HepG2 (cell line): ENCODE results near the gene KREMEN1. TPM values are rescaled to one million over a fixed set of nuclear protein-coding genes. Genes with fewer than 3 reads are reported as not detected.

ENCODE experiments used
- AFF4 ChIP-seq: sonication (generic); formaldehyde crosslinking; IDR thresholded peaks from 2 replicates; pipeline ENCODE4 v1.4.0; 2020; ENCODE audit warnings: missing genetic modification reagents
- HNF1B ChIP-seq: sonication (generic); formaldehyde crosslinking; IDR thresholded peaks from 2 replicates; pipeline ENCODE4 v1.5.1; 2020; ENCODE audit warnings: mild to moderate bottlenecking, moderate library complexity, missing genetic modification reagents
- IRF2 ChIP-seq: IDR thresholded peaks from 2 replicates; pipeline ENCODE4 v1.6.1; 2018; ENCODE audit warnings: missing genetic modification reagents, missing compliant biosample characterization
- KAT8 ChIP-seq: IDR thresholded peaks from 2 replicates; pipeline ENCODE4 v1.6.1; 2016; ENCODE audit warnings: missing genetic modification reagents, missing compliant biosample characterization
- NCOA5 ChIP-seq: sonication (generic); formaldehyde crosslinking; IDR thresholded peaks from 2 replicates; pipeline ENCODE4 v1.4.0; 2020; ENCODE audit warnings: missing genetic modification reagents
- NR2C2 ChIP-seq: sonication (generic); formaldehyde crosslinking; IDR thresholded peaks from 2 replicates; pipeline ENCODE4 v1.4.0; 2020; ENCODE audit warnings: missing genetic modification reagents, mild to moderate bottlenecking, moderate library complexity, borderline replicate concordance
- NR2F2 ChIP-seq: IDR thresholded peaks from 2 replicates; pipeline ENCODE4 v1.6.1; 2012; ENCODE audit warnings: low read depth, inconsistent platforms, borderline replicate concordance
- RFX1 ChIP-seq: fragments of 450-650 bp; IDR thresholded peaks from 2 replicates; pipeline ENCODE4 v1.6.1; 2017
- RXRB ChIP-seq: IDR thresholded peaks from 2 replicates; pipeline ENCODE4 v1.6.1; 2016; ENCODE audit warnings: borderline replicate concordance, missing genetic modification reagents, missing compliant biosample characterization
- SOX6 ChIP-seq, 2 experiments: fragments of 450-650 bp in 1 of 2; sonication (generic) in 1 of 2; formaldehyde crosslinking in 1 of 2; IDR thresholded peaks; 2 replicates each; pipeline versions ENCODE4 v1.4.0 to v1.6.1; 2017 to 2020; ENCODE audit warnings: antibody characterized with exemption in 1 of 2, mild to moderate bottlenecking in 1 of 2, missing genetic modification reagents in 1 of 2
- SP4 ChIP-seq: sonication (generic); formaldehyde crosslinking; IDR thresholded peaks from 2 replicates; pipeline ENCODE4 v1.8.1; 2023; ENCODE audit warnings: mild to moderate bottlenecking, missing genetic modification reagents
- SSRP1 ChIP-seq: IDR thresholded peaks from 2 replicates; pipeline ENCODE4 v1.6.1; 2016; ENCODE audit warnings: control low read depth
- XRCC5 ChIP-seq: fragments of 200-400 bp; formaldehyde crosslinking; optimal IDR thresholded peaks from 2 replicates; pipeline ENCODE3; 2017; ENCODE audit warnings: mild to moderate bottlenecking, low read length
- ZBTB14 ChIP-seq: sonication (generic); formaldehyde crosslinking; IDR thresholded peaks from 2 replicates; pipeline ENCODE4 v1.4.0; 2020; ENCODE audit warnings: missing genetic modification reagents
- ZBTB4 ChIP-seq: sonication (generic); formaldehyde crosslinking; IDR thresholded peaks from 2 replicates; pipeline ENCODE4 v1.4.0; 2020; ENCODE audit warnings: missing genetic modification reagents, mild to moderate bottlenecking, borderline replicate concordance
- ZC3H13 ChIP-seq: sonication (generic); formaldehyde crosslinking; IDR thresholded peaks from 2 replicates; pipeline ENCODE4 v1.8.1; 2023; ENCODE audit warnings: mild to moderate bottlenecking, missing genetic modification reagents, moderate library complexity
- ZFP82 ChIP-seq: sonication (generic); formaldehyde crosslinking; IDR thresholded peaks from 2 replicates; pipeline ENCODE4 v1.5.1; 2020; ENCODE audit warnings: mild to moderate bottlenecking, missing genetic modification reagents, borderline replicate concordance
- ZNF317 ChIP-seq: sonication (generic); formaldehyde crosslinking; IDR thresholded peaks from 2 replicates; pipeline ENCODE4 v1.5.0; 2020; ENCODE audit warnings: mild to moderate bottlenecking, missing genetic modification reagents
- ZNF605 ChIP-seq: sonication (generic); formaldehyde crosslinking; IDR thresholded peaks from 2 replicates; pipeline ENCODE4 v1.8.0; 2022; ENCODE audit warnings: mild to moderate bottlenecking, missing genetic modification reagents
- ZSCAN20 ChIP-seq: sonication (generic); formaldehyde crosslinking; IDR thresholded peaks from 2 replicates; pipeline ENCODE4 v1.4.0; 2020; ENCODE audit warnings: missing genetic modification reagents, mild to moderate bottlenecking, borderline replicate concordance
- polyA plus RNA-seq, 8 experiments: library from polyadenylated mRNA; depleted of rRNA in 3 of 8; stranded (reverse) in 7 of 8; unstranded in 1 of 8; fragments of >200 nt; fragmentation: Illumina TruSeq in 4 of 8; extraction: Trizol in 4 of 8; gene quantifications; 2 replicates each; pipeline versions ENCODE4 v1.2.1 to v1.2.3, GENCODE V29; 2011 to 2016; ENCODE audit warnings: low read depth in 4 of 8, missing spikeins in 1 of 8, mixed read lengths in 1 of 8; ENCODE audit not compliant: insufficient read depth in 1 of 8
- total RNA-seq, 5 experiments: library from RNA; depleted of rRNA; stranded (reverse); fragments of >200 nt; fragmentation: Illumina TruSeq; extraction: Trizol; gene quantifications; 2 replicates each; pipeline ENCODE4 v1.2.3, GENCODE V29; 2016; ENCODE audit warnings: low read depth in 1 of 5

Gene KREMEN1
- total and polyA plus RNA-seq, 2 of the 13 experiments (the other 11 are each of a cell fraction or from before 2014, with no cell fraction given) = 9.8 to 13.8 TPM

GRCh38 chr22:29054251-29054767, 18.5 kb upstream of the KREMEN1 start (continued):
- TF ChIP-seq ZBTB14 = no peak
- 0 out of 2 replicates have a peak, but pooled peaks have one; percentile 46 for TF ChIP-seq ZNF605 (CRISPR knock-in tag)
- TF ChIP-seq ZNF317 (CRISPR knock-in tag) = peak; percentile 63; the same call in 1 of the 2 replicates
- TF ChIP-seq ZBTB4 = peak; percentile 48; the same call in 1 of the 2 replicates
- peak; percentile 72; the same call in 1 of the 2 replicates for TF ChIP-seq SSRP1 (CRISPR knock-in tag)
- TF ChIP-seq RFX1 = no peak
- 0 out of 2 replicates have a peak, but pooled peaks have one; percentile 40 for TF ChIP-seq HNF1B
- no peak for TF ChIP-seq ZSCAN20 (CRISPR knock-in tag)
- no peak for TF ChIP-seq IRF2 (CRISPR knock-in tag)
- peak; percentile 76 for TF ChIP-seq NR2C2 (CRISPR knock-in tag)
- no peak for TF ChIP-seq NCOA5 (CRISPR knock-in tag)
- TF ChIP-seq RXRB = 0 out of 2 replicates have a peak, but pooled peaks have one; percentile 21
- TF ChIP-seq XRCC5 = no peak
- TF ChIP-seq ZFP82 (CRISPR knock-in tag) = no peak
- no peak for TF ChIP-seq SOX6 (IDR thresholded peaks at IDR 0.05)
- TF ChIP-seq SOX6 (CRISPR knock-in tag; IDR thresholded peaks at IDR 0.05) = peak; percentile 51
- TF ChIP-seq ZC3H13 (CRISPR knock-in tag) = peak; percentile 97
- 0 out of 2 replicates have a peak, but pooled peaks have one; percentile 36 for TF ChIP-seq AFF4 (CRISPR knock-in tag)
- no peak for TF ChIP-seq KAT8 (CRISPR knock-in tag)
- 0 out of 2 replicates have a peak, but pooled peaks have one; percentile 22 for TF ChIP-seq SP4 (CRISPR knock-in tag)
- TF ChIP-seq NR2F2 = peak; percentile 75
